Measurements from ENCODE around the gene TUBA4B. TPM values are rescaled to one million over a fixed set of nuclear protein-coding genes. Genes with fewer than 3 reads are reported as not detected.
A peak's percentile ranks its signal among the peaks of the same experiment; 100 is the strongest.

Gene TUBA4B
- total and polyA plus RNA-seq, 2 donors (not counting 3 experiments of a cell fraction or from before 2014, with no cell fraction given) = not detected

- TF ChIP-seq MAX (IDR thresholded peaks at IDR 0.05; ENCODE audit: insufficient read depth, insufficient read length) (no peak), GATA2 (IDR thresholded peaks at IDR 0.05; ENCODE audit: insufficient read depth, insufficient read length, low read depth, low read length) (no peak), EZH2 (IDR thresholded peaks at IDR 0.05; ENCODE audit: borderline replicate concordance, low read depth, low read length, severe bottlenecking) (no peak), POLR2AphosphoS5 (IDR thresholded peaks at IDR 0.05; ENCODE audit: insufficient read depth, low read depth, low read length) (no peak), POLR2A (IDR thresholded peaks at IDR 0.05; ENCODE audit: low read depth, low read length) (no peak), MYC (IDR thresholded peaks at IDR 0.05; ENCODE audit: low read depth, low read length) (no peak)
- TF ChIP-seq, protein P1, sequence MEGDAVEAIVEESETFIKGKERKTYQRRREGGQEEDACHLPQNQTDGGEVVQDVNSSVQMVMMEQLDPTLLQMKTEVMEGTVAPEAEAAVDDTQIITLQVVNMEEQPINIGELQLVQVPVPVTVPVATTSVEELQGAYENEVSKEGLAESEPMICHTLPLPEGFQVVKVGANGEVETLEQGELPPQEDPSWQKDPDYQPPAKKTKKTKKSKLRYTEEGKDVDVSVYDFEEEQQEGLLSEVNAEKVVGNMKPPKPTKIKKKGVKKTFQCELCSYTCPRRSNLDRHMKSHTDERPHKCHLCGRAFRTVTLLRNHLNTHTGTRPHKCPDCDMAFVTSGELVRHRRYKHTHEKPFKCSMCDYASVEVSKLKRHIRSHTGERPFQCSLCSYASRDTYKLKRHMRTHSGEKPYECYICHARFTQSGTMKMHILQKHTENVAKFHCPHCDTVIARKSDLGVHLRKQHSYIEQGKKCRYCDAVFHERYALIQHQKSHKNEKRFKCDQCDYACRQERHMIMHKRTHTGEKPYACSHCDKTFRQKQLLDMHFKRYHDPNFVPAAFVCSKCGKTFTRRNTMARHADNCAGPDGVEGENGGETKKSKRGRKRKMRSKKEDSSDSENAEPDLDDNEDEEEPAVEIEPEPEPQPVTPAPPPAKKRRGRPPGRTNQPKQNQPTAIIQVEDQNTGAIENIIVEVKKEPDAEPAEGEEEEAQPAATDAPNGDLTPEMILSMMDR (IDR thresholded peaks at IDR 0.05; ENCODE audit: extremely low read depth in 1 of 2, insufficient read depth in 1 of 2, low read depth in 1 of 2, low read length in 2 of 2) = no peak
- dilution Hi-C loops (cut with MboI; ENCODE audit: extremely low pct_ligation_motif_present, low sequenced_read_pairs) (no loop called here), intact Hi-C loops (cut with micrococcal nuclease) (no loop called here)
- FAIRE-seq (no peak), DNase-seq (ENCODE audit: low read depth, low spot score) (peak; percentile 32)
- H3K4me3 ChIP-seq (replicated peaks in 1 of 3; ENCODE audit: insufficient read depth in 1 of 3, low read depth in 1 of 3, low read length in 3 of 3) = no peak overlapping the region
- H2AFZ ChIP-seq (ENCODE audit: low read depth, low read length) = no peak overlapping the region
- no peaks in the 10 kb centered on the region for H3K4me1 ChIP-seq (ENCODE audit: control insufficient read depth, extremely low read depth, insufficient read depth, low read length)
- no peaks in the 10 kb centered on the region for H4K20me1 ChIP-seq (replicated peaks; ENCODE audit: control insufficient read depth, extremely low read depth, insufficient read depth, low read length)
- H3K27me3 ChIP-seq (ENCODE audit: control insufficient read depth in 2 of 2, insufficient read depth in 2 of 2, low read length in 2 of 2) = peaks cover 7 to 12% of the 10 kb centered on the region in 2 experiments
- POLR2A ChIA-PET = no interaction called here
- H3K36me3 ChIP-seq (ENCODE audit: control insufficient read depth in 2 of 2, extremely low read depth in 1 of 2, insufficient read depth in 2 of 2, low read length in 2 of 2) = no peaks in the 10 kb centered on the region
- CTCF ChIA-PET = interaction anchor here (0.5 to 1.4 kb wide), 3 partner anchors 10 to 42 kb away, joined by 3 to 6 read pairs (median 3); partner anchors contain the start of gene DNAJB2
- H3K9me3 ChIP-seq (replicated peaks; ENCODE audit: control insufficient read depth, insufficient read depth, low read length) = no peaks in the 10 kb centered on the region
- no peak overlapping the region for H3K4me2 ChIP-seq (ENCODE audit: insufficient read depth, low read length)
- BruUV-seq (replicated peaks) = no TSS peak
- H3K9me1 ChIP-seq (replicated peaks; ENCODE audit: control insufficient read depth, extremely low read depth, insufficient read depth, low read length) = no peaks in the 10 kb centered on the region
- no peak overlapping the region for H3K9ac ChIP-seq (replicated peaks; ENCODE audit: extremely low read depth, insufficient read depth, low read length)
- no peaks in the 10 kb centered on the region for H3K79me2 ChIP-seq (ENCODE audit: control insufficient read depth, insufficient read depth, low read length)
- no peak overlapping the region for H3K27ac ChIP-seq (ENCODE audit: insufficient read depth, low read depth, low read length)
Measured at GRCh38 chr2:219269362-219270054, 16.5 kb downstream of the TUBA4B start.

All from endothelial cell of umbilical vein (primary cell).